GM18867 (cell line): ENCODE data around the gene KRTAP10-7.
"Not testable (repeated sequence)": the region's sequence is repeated elsewhere in the genome, so short reads cannot be mapped to it uniquely, and the experiment has no call there.

Experiments used
- ATAC-seq: cut with Tn5 transposase; IDR thresholded peaks from one replicate; pipeline ENCODE4 v1.9.1; 2021; ENCODE audit warnings: mild to moderate bottlenecking, moderate library complexity; ENCODE audit not compliant: unreplicated experiment

Gene KRTAP10-7

GRCh38 chr21:44609193-44609592 is 8.8 kb downstream of the KRTAP10-7 start:
- no peak for ATAC-seq

GRCh38 chr21:44610157-44610843 is 9.9 kb downstream of the KRTAP10-7 start:
- ATAC-seq = not testable (repeated sequence)

DNA sequence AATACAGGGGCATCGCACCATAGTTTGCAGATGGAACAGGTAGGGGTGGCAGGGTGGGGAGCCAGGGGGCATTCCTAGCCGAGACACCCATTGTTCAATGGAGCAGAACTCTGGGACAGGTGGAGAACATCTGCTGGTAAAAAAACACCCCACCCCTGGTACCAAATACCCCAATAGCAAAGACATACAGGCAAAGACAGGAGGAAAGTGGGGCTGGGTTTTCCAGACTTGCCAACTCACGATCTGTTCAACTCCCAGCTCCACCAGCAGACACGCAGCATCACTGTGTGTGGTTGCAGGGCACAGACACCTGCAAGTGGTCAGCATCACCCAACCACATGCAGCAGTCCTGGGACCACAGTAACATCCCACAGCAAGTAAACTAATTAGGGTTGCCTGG is 11.2 kb downstream of the KRTAP10-7 start:
- no peak for ATAC-seq

DNA sequence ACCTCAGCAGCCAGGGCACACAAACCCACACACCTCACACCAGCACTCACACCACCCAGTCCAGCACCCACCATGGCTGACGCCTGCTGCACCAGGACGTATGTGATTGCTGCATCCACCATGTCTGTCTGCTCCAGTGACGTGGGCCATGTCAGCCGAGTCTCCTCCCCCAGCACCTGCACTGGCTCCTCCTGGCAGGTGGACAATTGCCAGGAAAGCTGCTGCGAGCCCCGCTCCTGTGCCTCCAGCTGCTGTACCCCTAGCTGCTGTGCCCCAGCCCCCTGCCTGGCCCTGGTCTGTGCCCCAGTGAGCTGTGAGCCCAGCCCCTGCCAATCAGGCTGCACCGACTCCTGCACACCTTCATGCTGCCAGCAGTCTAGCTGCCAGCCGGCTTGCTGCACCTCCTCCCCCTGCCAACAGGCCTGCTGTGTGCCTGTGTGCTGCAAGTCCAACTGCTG is 11.7 kb downstream of the KRTAP10-7 start, which contains the start of gene KRTAP10-8:
Gene KRTAP10-8 (plus strand): TSS at position 51 of the 458 bp plus-strand sequence. CDS start 22 bp downstream, at position 73.
- no peak for ATAC-seq

DNA sequence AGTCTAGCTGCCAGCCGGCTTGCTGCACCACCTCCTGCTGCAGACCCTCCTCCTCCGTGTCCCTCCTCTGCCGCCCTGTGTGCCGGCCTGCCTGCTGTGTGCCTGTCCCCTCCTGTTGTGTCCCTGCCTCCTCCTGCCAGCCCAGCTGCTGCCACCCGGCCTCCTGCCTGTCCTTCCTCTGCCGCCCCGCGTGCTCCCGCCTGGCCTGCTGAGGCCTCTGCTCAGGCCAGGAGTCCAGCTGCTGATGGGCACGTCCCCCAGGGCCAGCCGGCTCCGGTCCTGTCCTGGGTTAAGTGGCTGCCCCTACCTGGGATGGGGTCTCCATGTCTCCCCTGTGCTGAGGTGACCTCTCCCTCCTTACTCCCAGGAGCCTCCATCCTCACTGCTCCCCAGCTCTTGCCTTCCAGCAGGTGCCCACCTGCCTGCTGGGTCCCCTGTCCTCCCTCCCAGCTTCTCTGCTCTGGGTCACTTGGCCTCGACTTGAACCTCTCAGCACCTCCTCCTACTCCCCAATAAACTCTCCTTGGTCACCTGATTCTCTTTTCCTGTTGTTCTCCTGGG is 12.4 kb downstream of the KRTAP10-7 start:
- ATAC-seq = no peak

DNA sequence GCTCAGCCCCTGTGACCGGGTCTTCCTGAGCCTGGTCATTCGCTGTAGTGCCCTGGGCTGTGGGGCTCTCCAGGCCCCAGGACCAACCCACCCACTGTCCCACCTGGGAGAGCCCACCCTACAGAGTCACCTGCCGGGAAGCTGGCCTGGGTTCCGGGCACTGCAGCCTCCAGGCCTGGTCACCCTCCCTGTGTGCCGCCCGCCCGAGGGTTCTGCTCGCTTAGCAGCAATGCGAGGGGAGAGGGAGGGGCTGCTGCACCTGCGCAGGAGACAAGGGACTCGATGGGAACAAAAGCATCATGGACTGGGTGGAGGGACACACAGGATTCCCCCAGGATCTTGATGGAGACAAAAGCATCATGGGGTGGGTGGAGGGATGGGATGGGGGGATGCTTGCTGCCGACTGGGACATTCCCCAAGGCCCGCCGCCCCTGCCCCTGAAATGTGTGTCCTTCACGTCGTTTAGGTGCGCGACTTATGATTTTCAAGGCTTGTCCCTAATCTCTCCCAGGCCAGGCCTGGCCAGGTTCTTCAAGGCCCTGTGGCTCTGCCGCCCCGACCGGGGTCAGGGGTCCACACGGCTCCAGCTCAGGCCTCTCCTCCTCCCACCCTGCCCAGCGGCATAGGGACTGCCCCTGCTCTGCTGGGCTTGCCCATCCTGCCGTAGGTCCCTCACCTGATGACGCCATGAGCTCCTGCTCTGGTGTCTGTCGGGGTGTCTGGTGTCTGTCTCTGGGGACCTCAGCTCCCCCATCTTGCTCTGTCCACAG is 13.2 kb downstream of the KRTAP10-7 start:
- ATAC-seq = no peak

DNA sequence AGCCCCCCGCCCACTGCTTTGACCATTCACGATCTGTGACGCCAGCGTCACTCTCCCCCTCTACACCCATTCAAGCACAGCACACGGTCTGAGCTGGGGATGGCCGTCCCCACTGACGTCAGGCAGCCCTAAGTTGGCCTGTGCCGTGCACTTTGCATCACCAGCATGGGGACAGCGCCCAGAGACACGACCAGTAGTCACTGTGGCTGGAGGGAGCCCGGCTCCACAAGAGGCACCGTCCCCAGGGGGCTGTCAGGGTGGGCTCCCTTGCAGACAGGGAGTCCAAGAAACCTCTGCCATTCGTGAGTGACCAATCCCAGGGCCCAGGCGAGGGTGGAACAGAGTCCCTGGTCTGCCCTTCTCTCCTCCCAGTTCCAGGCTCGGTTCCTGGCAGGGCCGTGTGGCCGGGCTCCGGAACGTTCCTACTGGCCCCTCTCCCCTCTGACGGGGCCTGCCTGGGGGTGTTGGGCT is 13.8 kb downstream of the KRTAP10-7 start:
- no peak for ATAC-seq

DNA sequence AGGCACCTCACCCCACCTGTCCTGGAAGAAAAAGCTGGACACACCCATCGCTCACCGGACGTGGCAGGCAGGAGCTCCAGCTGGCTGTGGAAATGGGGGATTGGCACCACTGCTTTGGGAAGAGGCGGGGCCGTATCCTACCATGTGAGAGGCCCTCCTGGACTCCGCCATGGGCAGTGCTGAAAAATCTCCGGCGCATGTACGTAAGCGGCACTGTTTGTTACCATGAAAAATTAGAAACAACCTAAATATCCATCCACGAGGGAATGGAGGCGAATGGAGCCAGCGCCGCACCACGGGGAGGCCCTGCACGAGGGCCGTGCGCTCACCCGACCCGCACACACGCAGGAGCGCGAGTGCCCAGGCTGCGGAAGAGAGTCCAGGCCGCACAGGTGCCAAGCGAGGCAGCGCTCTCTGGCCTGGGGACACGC is 14.6 kb downstream of the KRTAP10-7 start:
- ATAC-seq = no peak

DNA sequence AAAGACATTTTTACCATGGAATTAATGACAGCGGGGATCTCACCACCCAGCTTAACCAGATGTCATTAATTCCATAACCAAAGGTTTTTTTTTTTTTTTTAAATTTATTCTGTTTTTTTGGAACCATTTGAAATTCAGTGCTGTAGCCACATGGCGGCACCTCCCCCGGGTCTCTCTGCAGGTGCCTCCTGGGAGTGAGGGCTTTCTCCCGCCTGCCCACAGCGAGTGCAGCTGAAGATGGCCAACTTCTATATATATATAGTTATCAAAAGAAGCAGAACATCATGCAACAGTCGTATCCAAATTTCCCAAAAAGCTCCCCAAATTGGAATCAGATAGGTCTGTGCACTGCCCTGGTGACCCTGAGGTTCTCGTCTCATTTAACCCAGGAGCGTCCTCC is 15.1 kb downstream of the KRTAP10-7 start:
- no peak for ATAC-seq

- no peak for ATAC-seq
Observed at GRCh38 chr21:44615911-44616590, 15.7 kb downstream of the KRTAP10-7 start.

DNA sequence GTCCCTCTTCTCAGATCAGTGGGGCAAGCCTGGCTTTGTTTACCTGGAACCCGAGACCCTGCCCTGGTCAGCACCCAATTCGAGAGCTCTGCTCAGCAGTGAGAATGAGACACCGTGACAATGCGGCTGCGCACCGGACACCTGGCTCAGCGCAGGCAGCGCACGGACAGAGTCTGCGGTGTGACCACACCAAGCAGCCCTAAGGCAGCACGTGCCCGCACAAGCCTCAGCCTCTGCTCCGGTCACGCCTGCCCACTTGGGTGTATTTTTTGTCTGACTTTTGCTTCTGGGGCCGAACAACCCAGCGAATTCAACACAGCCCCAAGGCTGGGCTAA is 16.2 kb downstream of the KRTAP10-7 start:
- ATAC-seq = no peak

DNA sequence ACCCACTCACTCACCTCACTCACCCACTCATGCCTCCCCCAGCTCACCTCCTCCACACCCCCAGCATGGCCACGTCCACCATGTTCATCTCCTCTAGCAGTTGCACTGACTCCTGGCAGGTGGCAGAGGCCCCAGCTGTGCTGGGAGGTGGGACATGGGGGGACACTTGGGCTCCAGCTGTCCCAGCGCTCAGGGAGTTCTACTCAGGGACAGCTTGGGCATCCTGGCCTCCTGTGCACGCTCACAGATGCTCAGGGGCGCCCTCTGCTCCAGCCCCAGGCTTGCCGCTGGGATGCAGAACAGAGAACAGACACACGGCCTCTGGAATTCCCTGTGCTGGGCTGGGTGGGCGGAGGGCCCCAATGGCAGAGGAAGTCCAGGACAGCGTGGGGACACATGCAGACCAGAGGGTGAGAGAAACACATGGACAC is 16.7 kb downstream of the KRTAP10-7 start:
- ATAC-seq = no peak

GRCh38 chr21:44618504-44618903 is 18.1 kb downstream of the KRTAP10-7 start:
- no peak for ATAC-seq

DNA sequence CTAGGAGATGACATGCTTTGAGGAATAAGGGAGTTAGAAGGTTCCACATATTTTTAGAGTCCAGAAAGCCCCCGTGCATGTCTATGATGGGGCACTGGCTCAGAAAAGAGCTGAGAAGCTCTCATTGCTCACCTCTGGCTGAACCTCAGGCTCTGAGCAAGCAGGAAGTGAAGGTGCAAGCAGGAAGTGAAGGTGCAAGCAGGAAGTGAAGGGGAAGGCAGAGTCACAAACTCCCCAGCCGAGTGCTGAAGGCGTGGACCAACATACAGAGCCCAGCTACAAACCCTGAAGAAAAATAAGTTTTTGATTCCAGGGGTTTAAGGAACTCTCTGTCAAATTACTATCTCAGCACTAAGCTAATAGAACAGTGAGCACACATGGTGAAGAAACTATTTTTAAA is 18.5 kb downstream of the KRTAP10-7 start:
- ATAC-seq = no peak

GRCh38 chr21:44619886-44620285 is 19.5 kb downstream of the KRTAP10-7 start:
- no peak for ATAC-seq

DNA sequence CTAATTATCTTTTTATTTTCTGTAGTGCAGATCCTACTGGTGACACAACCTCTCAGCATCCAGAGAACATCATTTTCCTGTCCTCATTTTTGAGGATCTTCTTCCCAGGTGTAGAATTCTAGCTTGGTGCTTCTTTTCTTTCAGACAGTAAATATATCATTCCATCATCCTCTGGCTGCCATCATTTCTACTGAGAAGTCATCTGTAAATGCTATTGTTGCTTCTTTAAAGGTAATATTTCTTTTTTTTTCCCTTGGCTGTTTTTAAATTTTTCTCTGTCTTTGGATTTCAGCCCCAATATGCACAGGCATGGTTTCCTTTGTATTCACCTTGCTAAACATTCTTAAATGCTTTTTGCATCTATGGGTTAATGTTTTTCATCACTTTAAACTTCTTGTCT is 23.2 kb downstream of the KRTAP10-7 start:
- ATAC-seq = no peak

- no peak for ATAC-seq
Observed at GRCh38 chr21:44625756-44626155, 25.4 kb downstream of the KRTAP10-7 start.

DNA sequence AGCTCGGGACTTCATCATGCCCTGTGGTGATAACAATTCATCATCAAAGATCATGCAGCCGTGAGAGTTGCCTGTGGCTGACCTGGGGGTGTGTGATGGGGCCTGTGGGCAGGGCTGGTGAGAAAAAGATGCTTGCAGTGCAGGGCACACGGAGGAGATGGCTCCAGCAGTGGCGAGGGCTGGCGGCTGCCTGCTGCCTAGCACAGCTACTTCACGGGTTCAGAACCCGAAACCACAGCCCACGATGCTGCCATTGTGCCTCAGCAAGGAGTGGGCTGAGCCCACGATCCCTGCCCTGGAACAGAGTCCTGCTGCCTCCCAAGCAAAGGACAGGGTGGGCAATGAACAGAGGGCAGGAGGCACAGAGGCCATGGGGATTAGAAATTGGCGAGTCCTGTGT is 25.9 kb downstream of the KRTAP10-7 start:
- ATAC-seq = no peak

DNA sequence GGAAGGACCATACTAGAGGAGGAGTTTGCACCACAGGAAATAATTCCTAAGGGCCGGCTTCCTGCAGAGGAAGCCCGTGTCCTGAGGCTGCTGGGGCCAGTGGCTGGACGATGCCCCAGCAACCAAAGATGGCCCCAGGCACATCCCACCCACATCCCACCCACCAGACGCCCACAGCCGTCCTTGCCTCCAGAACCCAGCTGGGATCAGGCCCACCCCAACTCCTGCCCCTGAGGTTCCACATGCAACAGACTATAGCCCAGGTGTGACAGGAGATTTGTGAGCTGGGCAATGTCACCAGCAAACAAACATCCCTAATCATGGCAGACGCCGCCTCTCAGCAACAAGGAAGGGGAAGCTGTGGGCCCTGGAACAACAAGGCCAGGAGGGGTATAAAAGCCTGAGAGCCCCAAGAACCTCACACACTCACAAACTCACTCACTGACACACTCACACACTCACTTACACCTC is 26.3 kb downstream of the KRTAP10-7 start, which contains the start of gene KRTAP10-9:
Gene KRTAP10-9 (plus strand): TSS at position 421 of the 471 bp plus-strand sequence. CDS start 79 bp downstream, outside the sequence.
- no peak for ATAC-seq

- ATAC-seq = not testable (repeated sequence)
Observed at GRCh38 chr21:44627181-44627822, 26.9 kb downstream of the KRTAP10-7 start.
